A549 (cell line): ENCODE data around the gene SOX11. TPM values are rescaled to one million over a fixed set of nuclear protein-coding genes. Genes with fewer than 3 reads are reported as not detected.

ENCODE experiments used
- ATAC-seq, 2 experiments: fragments of 200-7000 bp in 1 of 2; fragments of >200 bp in 1 of 2; cut with Nextera tagmentation in 1 of 2; cut with Tn5 transposase in 1 of 2; 3 replicates each; pipeline versions ENCODE4 v1.8.0 to v1.9.1; 2018 to 2020; ENCODE audit warnings: mild to moderate bottlenecking in 1 of 2, moderate library complexity in 1 of 2
- CTCF ChIA-PET: fragments of 300-600 bp; sonication (Branson Sonifier 250); formaldehyde crosslinking; extraction: SDS; loops from one replicate; lab custom pipeline; 2021; ENCODE audit warnings: antibody characterized with exemption, inconsistent platforms; lab: Yijun Ruan, JAX
- POLR2A ChIA-PET: fragments of 350-600 bp; formaldehyde crosslinking; extraction: SDS; loops from one replicate; lab custom pipeline; 2021; ENCODE audit warnings: antibody characterized with exemption, inconsistent platforms; lab: Yijun Ruan, JAX
- DNase-seq, 2 experiments: peaks; one replicate each; pipeline versions ENCODE4 v3.0.0 to v3.0.0-alpha.2; 2011 to 2016; ENCODE audit warnings: low read depth in 1 of 2, low spot score in 1 of 2
- FAIRE-seq: peaks from 2 replicates; lab custom pipeline; 2011; peaks lifted over from hg19 to GRCh38; lab: Jason Lieb, UNC
- H3K27ac ChIP-seq, 2 experiments: fragments of >200 bp; sonication (Bioruptor Twin); formaldehyde crosslinking; 3 replicates each; pipeline ENCODE4 v1.5.1; 2016 to 2017
- H3K4me1 ChIP-seq: fragments of >200 bp; sonication (Bioruptor Twin); formaldehyde crosslinking; 3 replicates; pipeline ENCODE4 v1.6.1; 2016
- H3K4me2 ChIP-seq: fragments of >200 bp; sonication (Bioruptor Twin); formaldehyde crosslinking; 3 replicates; pipeline ENCODE4 v1.6.1; 2016
- H3K4me3 ChIP-seq: fragments of >200 bp; sonication (Bioruptor Twin); formaldehyde crosslinking; 3 replicates; pipeline ENCODE4 v1.5.1; 2016
- H3K9me3 ChIP-seq: fragments of >200 bp; sonication (Bioruptor Twin); formaldehyde crosslinking; 3 replicates; pipeline ENCODE4 v1.6.1; 2016
- BHLHE40 ChIP-seq: IDR thresholded peaks from 2 replicates; pipeline ENCODE4 v1.6.1; 2012; ENCODE audit warnings: low read depth, low read length, inconsistent platforms
- CHD2 ChIP-seq: fragments of 150-350 bp; IDR thresholded peaks from 2 replicates; pipeline ENCODE4 v1.6.1; 2014; ENCODE audit warnings: low read length; ENCODE audit not compliant: partially characterized antibody
- ELK1 ChIP-seq: fragments of 150-350 bp; IDR thresholded peaks from 2 replicates; pipeline ENCODE4 v1.6.1; 2014; ENCODE audit warnings: low read depth, mild to moderate bottlenecking, low read length
- EP300 ChIP-seq, 2 experiments: fragments of >200 bp; sonication (Bioruptor Twin); formaldehyde crosslinking; IDR thresholded peaks; 2 replicates in 1 of 2; 3 replicates in 1 of 2; pipeline ENCODE4 v1.6.1; 2016 to 2017
- FOXS1 ChIP-seq: fragments of 250-450 bp; sonication (Bioruptor Pico); IDR thresholded peaks from 2 replicates; pipeline ENCODE4 v1.5.0; 2020; ENCODE audit warnings: mild to moderate bottlenecking, moderate library complexity
- MAFK ChIP-seq: fragments of 450-650 bp; IDR thresholded peaks from 2 replicates; pipeline ENCODE4 v1.6.1; 2014; ENCODE audit not compliant: partially characterized antibody
- MAZ ChIP-seq: fragments of 150-350 bp; IDR thresholded peaks from 2 replicates; pipeline ENCODE4 v1.6.1; 2014; ENCODE audit warnings: antibody characterized with exemption, low read depth, low read length, borderline replicate concordance
- NPAS2 ChIP-seq: fragments of 250-450 bp; sonication (Bioruptor Pico); IDR thresholded peaks from 2 replicates; pipeline ENCODE4 v1.8.0; 2022; ENCODE audit warnings: mild to moderate bottlenecking, moderate library complexity, borderline replicate concordance
- NR3C1 ChIP-seq: fragments of >200 bp; sonication (Bioruptor Twin); formaldehyde crosslinking; IDR thresholded peaks from 3 replicates; pipeline ENCODE4 v1.6.1; 2017
- PBX3 ChIP-seq: IDR thresholded peaks from 2 replicates; pipeline ENCODE4 v1.6.1; 2012
- PHF8 ChIP-seq: fragments of 200-600 bp; sonication (generic); IDR thresholded peaks from 2 replicates; pipeline ENCODE4 v1.6.1; 2016; ENCODE audit warnings: low read depth, mild to moderate bottlenecking, antibody characterized with exemption, moderate library complexity, borderline replicate concordance
- POLR2A ChIP-seq: IDR thresholded peaks from 2 replicates; pipeline ENCODE4 v1.6.1; 2012; ENCODE audit warnings: mild to moderate bottlenecking, low read length
- RAD21 ChIP-seq, 2 experiments: fragments of >200 bp in 1 of 2; sonication (Bioruptor Twin) in 1 of 2; formaldehyde crosslinking in 1 of 2; IDR thresholded peaks in 1 of 2; conservative IDR thresholded peaks in 1 of 2; 2 replicates in 1 of 2; 3 replicates in 1 of 2; pipeline ENCODE4 v1.6.1; 2012 to 2018; ENCODE audit warnings: inconsistent platforms in 1 of 2
- RARB ChIP-seq: fragments of 250-450 bp; sonication (Bioruptor Pico); IDR thresholded peaks from 2 replicates; pipeline ENCODE4 v1.8.0; 2021; ENCODE audit warnings: mild to moderate bottlenecking, moderate library complexity
- RCOR1 ChIP-seq: fragments of 150-350 bp; IDR thresholded peaks from 2 replicates; pipeline ENCODE4 v1.6.1; 2014; ENCODE audit warnings: antibody characterized with exemption, low read length, low read depth
- REST ChIP-seq: fragments of 200-600 bp; sonication (generic); IDR thresholded peaks from 2 replicates; pipeline ENCODE4 v1.6.1; 2016; ENCODE audit warnings: antibody characterized with exemption, mild to moderate bottlenecking, moderate library complexity
- SMC3 ChIP-seq: fragments of >200 bp; sonication (Bioruptor Twin); formaldehyde crosslinking; IDR thresholded peaks from 3 replicates; pipeline ENCODE4 v1.6.1; 2018; ENCODE audit warnings: inconsistent platforms
- SREBF2 ChIP-seq: fragments of 450-650 bp; IDR thresholded peaks from 2 replicates; pipeline ENCODE4 v1.6.1; 2014; ENCODE audit warnings: mild to moderate bottlenecking, moderate library complexity
- TFCP2L1 ChIP-seq: fragments of 250-450 bp; sonication (Bioruptor Pico); IDR thresholded peaks from 2 replicates; pipeline ENCODE4 v1.5.0; 2021; ENCODE audit warnings: mild to moderate bottlenecking
- TP53 ChIP-seq: fragments of 250-450 bp; sonication (Bioruptor Pico); IDR thresholded peaks from 2 replicates; pipeline ENCODE4 v1.5.0; 2021; ENCODE audit warnings: mild to moderate bottlenecking, moderate library complexity
- ZFP36 ChIP-seq: fragments of 450-650 bp; IDR thresholded peaks from 2 replicates; pipeline ENCODE4 v1.6.1; 2014; ENCODE audit warnings: borderline replicate concordance; ENCODE audit not compliant: partially characterized antibody
- WGBS: methylation state at CpG from one replicate; pipeline ENCODE4 v1.1.6; 2017; ENCODE audit errors: missing lambda C conversion rate; 5-methylcytosine and 5-hydroxymethylcytosine counted together
- polyA plus RNA-seq, 4 experiments: library from polyadenylated mRNA; depleted of rRNA in 3 of 4; stranded (reverse); fragments of >200 nt; fragmentation: RNase III in 1 of 4; extraction: RNeasy Plus Mini Kit Qiagen cat#74134 plus additional on column Dnase treatment in 1 of 4; gene quantifications; 2 replicates in 3 of 4; 3 replicates in 1 of 4; pipeline ENCODE4 v1.2.3, GENCODE V29; 2011 to 2017

Gene SOX11
- polyA plus RNA-seq, 2 of the 4 experiments (the other 2 are of a cell fraction), result not detected

DNA sequence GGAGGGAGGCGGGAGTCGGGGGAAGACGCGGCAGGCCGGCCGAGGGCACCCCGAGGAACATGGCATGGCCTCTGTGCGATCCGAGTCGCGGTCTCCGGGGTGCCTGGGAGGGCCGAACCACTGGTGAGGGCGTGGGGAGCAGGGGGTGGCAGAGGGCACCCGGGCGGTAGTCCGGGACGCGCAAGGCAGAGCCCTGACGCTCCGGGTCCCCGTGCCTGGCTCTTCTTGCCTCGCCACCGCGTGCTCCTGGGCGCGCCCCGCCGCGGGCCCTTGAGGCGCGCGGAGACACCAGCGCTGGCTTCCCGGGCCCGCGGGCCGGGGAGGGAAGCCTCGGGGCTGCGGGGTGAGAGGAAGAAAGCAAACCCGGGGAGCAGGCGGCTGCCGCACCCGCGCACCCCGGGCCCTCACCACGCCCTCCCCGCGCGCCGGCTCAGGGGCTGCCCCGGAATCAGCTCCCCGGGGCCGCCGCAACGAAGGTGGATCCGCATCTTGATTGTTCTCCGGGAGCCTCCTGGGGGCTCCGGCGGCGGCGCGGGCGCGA lies 4.3 kb downstream of the SOX11 start:
- ChIA-PET CTCF (no interaction called here), POLR2A (no interaction called here)
- Histone ChIP-seq H3K4me2 (peak overlapping the region; percentile 51), H3K4me3 (no peak overlapping the region), H3K9me3 (no peaks in the 10 kb centered on the region; the same call in 2 of the 3 replicates), H3K27ac (no peak overlapping the region), H3K4me1 (no peaks in the 10 kb centered on the region)
- ATAC-seq (peak in 1 of 2 experiments; percentile 53; a peak in 4 of 6 replicates), FAIRE-seq (no peak), DNase-seq (no peak)
- TF ChIP-seq RAD21 (conservative IDR thresholded peaks at IDR 0.05 in 1 of 2, IDR thresholded peaks at IDR 0.05 in 1 of 2), result no peak
- no peak for TF ChIP-seq POLR2A
- no peak for TF ChIP-seq PBX3
- TF ChIP-seq PHF8, result no peak
- no peak for TF ChIP-seq RCOR1
- no peak for TF ChIP-seq MAZ
- TF ChIP-seq CHD2, result no peak
- TF ChIP-seq NR3C1, result no peak
- no peak for TF ChIP-seq ELK1
- TF ChIP-seq ZFP36, result no peak
- no peak for TF ChIP-seq BHLHE40
- no peak for TF ChIP-seq SREBF2
- TF ChIP-seq REST, result no peak
- TF ChIP-seq RARB (CRISPR knock-in tag), result no peak
- no peak for TF ChIP-seq MAFK
- 53% methylated on average over 15 of the region's 65 CpGs for WGBS

- H3K27ac ChIP-seq, result no peak overlapping the region
- DNase-seq, result no peak
- CTCF ChIA-PET, result no interaction called here
- no peak for ATAC-seq
- TF ChIP-seq TFCP2L1 (CRISPR knock-in tag), result no peak
- no peak for TF ChIP-seq RAD21 (conservative IDR thresholded peaks at IDR 0.05 in 1 of 2, IDR thresholded peaks at IDR 0.05 in 1 of 2)
- TF ChIP-seq TP53 (CRISPR knock-in tag), result no peak
- no peak for TF ChIP-seq SMC3
- no peak for TF ChIP-seq NPAS2 (CRISPR knock-in tag)
- no peak for TF ChIP-seq EP300 (IDR thresholded peaks at IDR 0.05)
- TF ChIP-seq FOXS1, result no peak
- TF ChIP-seq, all 56 proteins: peak for 0
- WGBS, result 38% methylated on average over 39 of the region's 49 CpGs
- Histone ChIP-seq H3K4me1 (no peaks in the 10 kb centered on the region), H3K9me3 (no peaks in the 10 kb centered on the region; the same call in 2 of the 3 replicates), H3K4me2 (peak overlapping the region; percentile 51), H3K4me3 (no peak overlapping the region)
- POLR2A ChIA-PET, result no interaction called here
- no peak for FAIRE-seq
These were observed 4.8 kb downstream of the SOX11 start for GRCh38 chr2:5696945-5697521.
